AG04450 (cell line): Measurements from ENCODE around the gene STRA6. TPM values are rescaled to one million over a fixed set of nuclear protein-coding genes. Genes with fewer than 3 reads are reported as not detected.

Experiments used
- CTCF ChIA-PET: fragments of 300-600, 350-600 bp; formaldehyde crosslinking; extraction: SDS; loops from one replicate; lab custom pipeline; 2022; ENCODE audit warnings: antibody characterized with exemption, inconsistent platforms; lab: Charles Lee
- POLR2A ChIA-PET: fragments of 350-600 bp; formaldehyde crosslinking; extraction: SDS; loops from one replicate; lab custom pipeline; 2021; ENCODE audit warnings: antibody characterized with exemption, inconsistent platforms; lab: Yijun Ruan, JAX
- DNase-seq: peaks from one replicate; pipeline ENCODE4 v3.0.0-alpha.2; 2011; ENCODE audit warnings: low read depth, low spot score
- H3K27ac ChIP-seq: one replicate; pipeline ENCODE4 v1.5.1; 2012; ENCODE audit warnings: low read depth, low read length, control low read depth
- H3K27me3 ChIP-seq: one replicate; pipeline ENCODE4 v1.6.0; 2012; ENCODE audit warnings: low read length; ENCODE audit not compliant: control insufficient read depth, insufficient read depth
- H3K4me3 ChIP-seq: 2 replicates; pipeline ENCODE4 v1.5.1; 2011; ENCODE audit warnings: mild to moderate bottlenecking, low read depth, low read length, control low read depth
- H3K9me3 ChIP-seq: 2 replicates; pipeline ENCODE4 v1.5.1; 2012; ENCODE audit warnings: low read length; ENCODE audit not compliant: control insufficient read depth, insufficient read depth
- polyA plus RNA-seq: library from polyadenylated mRNA; depleted of rRNA; stranded (reverse); fragments of >200 nt; gene quantifications from 2 replicates; pipeline ENCODE4 v1.2.3, GENCODE V29; 2011
- TF ChIP-seq, protein P1 (sequence below): IDR thresholded peaks from 2 replicates; pipeline ENCODE4 v1.5.1; 2011; ENCODE audit warnings: low read depth, low read length, control low read depth, inconsistent platforms

Gene STRA6
- polyA plus RNA-seq, 1 experiment: 0.12 TPM

GRCh38 chr15:74136814-74137536 is 65.6 kb downstream of the STRA6 start:
- Histone ChIP-seq H3K9me3 (peaks cover 29% of the 10 kb centered on the region), H3K27ac (peak overlapping the region; percentile 11), H3K4me3 (no peak overlapping the region), H3K27me3 (peaks cover 84% of the 10 kb centered on the region)
- no peak for DNase-seq
- POLR2A ChIA-PET: no interaction called here
- CTCF ChIA-PET: interaction anchor here (0.6 kb wide), 1 partner anchor 159 kb away, joined by 3 read pairs; no protein-coding TSS in a partner anchor
- TF ChIP-seq, protein P1, sequence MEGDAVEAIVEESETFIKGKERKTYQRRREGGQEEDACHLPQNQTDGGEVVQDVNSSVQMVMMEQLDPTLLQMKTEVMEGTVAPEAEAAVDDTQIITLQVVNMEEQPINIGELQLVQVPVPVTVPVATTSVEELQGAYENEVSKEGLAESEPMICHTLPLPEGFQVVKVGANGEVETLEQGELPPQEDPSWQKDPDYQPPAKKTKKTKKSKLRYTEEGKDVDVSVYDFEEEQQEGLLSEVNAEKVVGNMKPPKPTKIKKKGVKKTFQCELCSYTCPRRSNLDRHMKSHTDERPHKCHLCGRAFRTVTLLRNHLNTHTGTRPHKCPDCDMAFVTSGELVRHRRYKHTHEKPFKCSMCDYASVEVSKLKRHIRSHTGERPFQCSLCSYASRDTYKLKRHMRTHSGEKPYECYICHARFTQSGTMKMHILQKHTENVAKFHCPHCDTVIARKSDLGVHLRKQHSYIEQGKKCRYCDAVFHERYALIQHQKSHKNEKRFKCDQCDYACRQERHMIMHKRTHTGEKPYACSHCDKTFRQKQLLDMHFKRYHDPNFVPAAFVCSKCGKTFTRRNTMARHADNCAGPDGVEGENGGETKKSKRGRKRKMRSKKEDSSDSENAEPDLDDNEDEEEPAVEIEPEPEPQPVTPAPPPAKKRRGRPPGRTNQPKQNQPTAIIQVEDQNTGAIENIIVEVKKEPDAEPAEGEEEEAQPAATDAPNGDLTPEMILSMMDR: no peak

- H3K27me3 ChIP-seq: peaks cover 85% of the 10 kb centered on the region
- no peak overlapping the region for H3K27ac ChIP-seq
- DNase-seq: no peak
- no peak overlapping the region for H3K4me3 ChIP-seq
- peaks cover 29% of the 10 kb centered on the region for H3K9me3 ChIP-seq
- ChIA-PET CTCF (no interaction called here), POLR2A (no interaction called here)
- TF ChIP-seq, protein P1: no peak
These were observed 66.1 kb downstream of the STRA6 start for GRCh38 chr15:74136540-74136813.

DNA sequence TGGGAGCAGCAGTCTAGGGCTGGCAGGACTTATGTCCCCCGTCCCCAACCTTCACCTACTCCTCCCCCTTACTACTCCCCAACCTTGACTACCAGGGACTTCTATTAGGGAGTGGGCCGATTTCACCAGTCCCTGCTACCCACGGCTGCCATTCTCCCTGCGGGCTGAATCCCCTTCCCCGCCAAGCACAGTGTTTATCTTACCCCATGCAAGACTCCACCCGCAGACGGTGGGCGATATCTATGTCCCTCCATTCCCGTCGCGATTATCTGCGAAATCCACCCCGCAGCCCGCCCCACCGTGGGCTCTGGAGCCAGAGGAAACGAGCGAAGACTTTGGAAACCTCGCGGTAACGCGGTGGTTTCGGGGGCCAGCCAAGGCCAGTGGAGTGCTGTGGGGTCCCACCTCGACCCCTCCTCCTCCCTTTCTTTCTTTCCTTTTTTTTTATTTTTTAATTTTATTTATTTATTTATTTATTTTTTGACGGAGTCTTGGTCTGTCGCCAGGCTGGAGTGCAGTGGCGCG is 67.5 kb downstream of the STRA6 start:
- H3K27ac ChIP-seq: no peak overlapping the region
- peaks cover 92% of the 10 kb centered on the region for H3K27me3 ChIP-seq
- ChIA-PET CTCF (interaction anchor here (1.2 to 1.9 kb wide), 10 partner anchors 11 to 188 kb away, joined by 3 to 12 read pairs (median 5); no protein-coding TSS in a partner anchor), POLR2A (no interaction called here)
- no peak overlapping the region for H3K4me3 ChIP-seq
- TF ChIP-seq, protein P1: no peak
- H3K9me3 ChIP-seq: peaks cover 29% of the 10 kb centered on the region
- no peak for DNase-seq

DNA sequence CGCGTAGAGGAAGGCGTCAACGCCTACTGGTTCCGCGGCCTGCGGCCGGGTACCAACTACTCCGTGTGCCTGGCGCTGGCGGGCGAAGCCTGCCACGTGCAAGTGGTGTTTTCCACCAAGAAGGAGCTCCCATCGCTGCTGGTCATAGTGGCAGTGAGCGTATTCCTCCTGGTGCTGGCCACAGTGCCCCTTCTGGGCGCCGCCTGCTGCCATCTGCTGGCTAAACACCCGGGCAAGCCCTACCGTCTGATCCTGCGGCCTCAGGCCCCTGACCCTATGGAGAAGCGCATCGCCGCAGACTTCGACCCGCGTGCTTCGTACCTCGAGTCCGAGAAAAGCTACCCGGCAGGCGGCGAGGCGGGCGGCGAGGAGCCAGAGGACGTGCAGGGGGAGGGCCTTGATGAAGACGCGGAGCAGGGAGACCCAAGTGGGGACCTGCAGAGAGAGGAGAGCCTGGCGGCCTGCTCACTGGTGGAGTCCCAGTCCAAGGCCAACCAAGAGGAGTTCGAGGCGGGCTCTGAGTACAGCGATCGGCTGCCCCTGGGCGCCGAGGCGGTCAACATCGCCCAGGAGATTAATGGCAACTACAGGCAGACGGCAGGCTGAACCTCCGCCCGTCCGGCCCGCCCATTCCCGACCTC is 68.1 kb downstream of the STRA6 start:
- peaks cover 91% of the 10 kb centered on the region for H3K27me3 ChIP-seq
- no peak overlapping the region for H3K4me3 ChIP-seq
- ChIA-PET POLR2A (no interaction called here), CTCF (interaction anchor here (1.0 to 1.9 kb wide), 12 partner anchors 11 to 188 kb away, joined by 3 to 12 read pairs (median 5); no protein-coding TSS in a partner anchor)
- H3K9me3 ChIP-seq: peaks cover 29% of the 10 kb centered on the region
- no peak for DNase-seq
- TF ChIP-seq, protein P1: peak; percentile 57
- no peak overlapping the region for H3K27ac ChIP-seq
